Diencephalon (tissue), 1 donor: ENCODE results near the gene FRA10AC1. TPM values are rescaled to one million over a fixed set of nuclear protein-coding genes. Genes with fewer than 3 reads are reported as not detected.

Experiments used
- total RNA-seq: library from RNA; depleted of rRNA; stranded (reverse); fragments of >200 nt; gene quantifications from one replicate; pipeline ENCODE4 v1.2.3, GENCODE V29; 2014

The FRA10AC1 gene, protein sequence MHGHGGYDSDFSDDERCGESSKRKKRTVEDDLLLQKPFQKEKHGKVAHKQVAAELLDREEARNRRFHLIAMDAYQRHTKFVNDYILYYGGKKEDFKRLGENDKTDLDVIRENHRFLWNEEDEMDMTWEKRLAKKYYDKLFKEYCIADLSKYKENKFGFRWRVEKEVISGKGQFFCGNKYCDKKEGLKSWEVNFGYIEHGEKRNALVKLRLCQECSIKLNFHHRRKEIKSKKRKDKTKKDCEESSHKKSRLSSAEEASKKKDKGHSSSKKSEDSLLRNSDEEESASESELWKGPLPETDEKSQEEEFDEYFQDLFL
- 20.8 TPM for total RNA-seq

DNA sequence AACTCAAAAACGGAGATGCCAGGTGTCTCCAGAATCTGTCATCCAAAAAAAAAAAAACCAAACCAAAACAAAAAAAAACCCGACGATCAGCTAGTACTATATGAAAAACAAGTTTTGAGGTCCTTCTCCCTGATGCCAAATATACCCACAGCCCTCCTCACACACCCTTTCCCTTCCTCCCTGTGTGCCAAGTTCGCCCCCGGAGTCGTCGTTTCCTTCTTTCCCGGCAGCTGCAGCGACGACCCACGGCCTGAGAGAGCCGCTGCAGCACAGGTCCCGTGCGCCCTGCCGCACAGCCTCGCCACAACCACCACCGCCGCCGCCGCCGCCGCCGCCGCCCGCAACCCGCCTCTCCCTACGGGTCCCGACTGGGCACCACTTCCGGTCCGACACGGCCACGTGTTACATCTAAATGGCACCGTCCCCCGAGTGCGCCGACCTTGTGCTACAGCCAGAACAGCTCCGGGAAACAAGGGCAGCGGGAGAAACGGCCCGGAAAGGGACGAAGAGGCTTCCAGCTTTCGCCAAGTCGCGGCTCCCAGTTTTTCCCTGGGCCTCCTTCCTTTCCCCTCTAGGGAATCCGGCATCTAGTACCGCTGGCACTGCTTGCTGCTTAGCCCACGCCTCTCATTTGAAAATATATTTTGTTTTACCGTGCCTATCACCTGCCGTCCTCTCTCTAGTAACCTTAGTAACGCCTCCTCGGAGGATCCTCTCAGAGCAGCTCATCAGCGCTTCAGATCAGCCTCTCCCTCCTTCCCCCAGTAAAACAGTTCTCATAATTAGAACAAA lies at the start of gene FRA10AC1:
TSS of gene FRA10AC1 (minus strand) at position 383 of the 792 bp plus-strand sequence. CDS start 2,486 bp downstream, outside the sequence.

Other genes starting within 250 kb of the FRA10AC1 start
- 5.5 TPM for gene MYOF, start 220.3 kb downstream of the FRA10AC1 start, total RNA-seq
- 4.6 TPM for gene CEP55, start 206.0 kb downstream of the FRA10AC1 start, total RNA-seq
- gene FFAR4, start 135.9 kb downstream of the FRA10AC1 start, total RNA-seq: 1.2 TPM
- gene RBP4, start 101.4 kb downstream of the FRA10AC1 start, total RNA-seq: 6.7 TPM
- gene PDE6C, start 90.1 kb downstream of the FRA10AC1 start, total RNA-seq: not detected
- 52.8 TPM for gene LGI1, start 55.3 kb upstream of the FRA10AC1 start, total RNA-seq
- gene SLC35G1, start 191.4 kb upstream of the FRA10AC1 start, total RNA-seq: 8.5 TPM